SK-MEL-5 (cell line): ENCODE results near the gene TMEM255B. TPM values are rescaled to one million over a fixed set of nuclear protein-coding genes. Genes with fewer than 3 reads are reported as not detected.

Experiments used
- DNase-seq: peaks from one replicate; pipeline ENCODE4 v3.0.0-alpha.2; 2016; ENCODE audit warnings: low read depth, low spot score
- in situ Hi-C: cut with HindIII; loops from 2 replicates; pipeline ENCODE4 v1.10.0; 2016; ENCODE audit warnings: low sequenced_read_pairs, high pct_unique_total_duplicates, low pct_unique_long_range_greater_than_20kb
- total RNA-seq: library from RNA; depleted of rRNA; stranded (reverse); fragments of >200 nt; shearing (Covaris generic); gene quantifications from 2 replicates; pipeline ENCODE4 v1.2.3, GENCODE V29; 2014

The TMEM255B gene
- total RNA-seq, 1 experiment from 2014 or later, result 0.48 TPM

DNA sequence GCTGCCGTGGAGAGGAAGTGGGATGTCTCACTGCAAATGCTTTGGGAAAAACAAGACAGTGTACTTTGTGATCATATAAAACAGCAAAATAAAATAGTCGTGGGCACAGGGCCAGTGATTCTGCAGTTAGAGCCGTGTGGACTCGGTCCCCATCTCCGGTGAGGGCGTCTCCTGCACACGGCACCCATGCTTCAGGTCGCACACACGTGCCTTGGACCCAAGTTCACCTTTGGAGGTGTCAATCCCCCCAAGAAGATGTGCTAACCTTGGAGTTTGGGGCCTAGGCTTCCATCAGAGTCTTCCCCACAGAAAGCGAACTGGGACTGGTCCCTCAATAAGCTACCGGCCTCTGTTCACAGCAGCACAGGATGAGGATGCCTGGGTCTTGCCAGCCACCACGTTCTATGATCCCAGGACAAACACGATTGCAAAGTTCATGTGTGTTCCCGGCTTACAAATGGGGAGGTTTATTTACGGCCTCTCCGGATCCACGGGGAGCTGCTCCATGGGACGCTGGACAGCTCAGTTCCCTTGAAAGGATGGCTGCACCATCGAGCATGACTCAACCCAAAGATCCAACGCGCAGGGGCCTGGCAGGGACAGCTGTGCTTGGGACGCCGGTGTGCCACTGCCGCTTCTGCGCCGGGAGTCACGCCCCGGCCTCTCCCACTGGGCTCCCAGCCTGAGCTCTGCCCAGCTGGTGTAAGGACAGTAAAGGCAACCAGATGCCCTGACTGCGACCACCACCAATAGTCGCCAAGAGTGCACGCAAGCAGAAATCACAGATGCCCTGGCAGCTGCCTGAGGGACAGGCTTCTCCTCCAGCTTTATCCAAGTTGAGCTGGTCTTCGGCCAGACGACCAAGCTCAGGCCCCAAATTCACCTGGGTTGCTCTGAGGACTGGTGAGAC, 96.2 kb downstream of the TMEM255B start:
- DNase-seq, result no peak
- in situ Hi-C loops, result no loop called here

DNA sequence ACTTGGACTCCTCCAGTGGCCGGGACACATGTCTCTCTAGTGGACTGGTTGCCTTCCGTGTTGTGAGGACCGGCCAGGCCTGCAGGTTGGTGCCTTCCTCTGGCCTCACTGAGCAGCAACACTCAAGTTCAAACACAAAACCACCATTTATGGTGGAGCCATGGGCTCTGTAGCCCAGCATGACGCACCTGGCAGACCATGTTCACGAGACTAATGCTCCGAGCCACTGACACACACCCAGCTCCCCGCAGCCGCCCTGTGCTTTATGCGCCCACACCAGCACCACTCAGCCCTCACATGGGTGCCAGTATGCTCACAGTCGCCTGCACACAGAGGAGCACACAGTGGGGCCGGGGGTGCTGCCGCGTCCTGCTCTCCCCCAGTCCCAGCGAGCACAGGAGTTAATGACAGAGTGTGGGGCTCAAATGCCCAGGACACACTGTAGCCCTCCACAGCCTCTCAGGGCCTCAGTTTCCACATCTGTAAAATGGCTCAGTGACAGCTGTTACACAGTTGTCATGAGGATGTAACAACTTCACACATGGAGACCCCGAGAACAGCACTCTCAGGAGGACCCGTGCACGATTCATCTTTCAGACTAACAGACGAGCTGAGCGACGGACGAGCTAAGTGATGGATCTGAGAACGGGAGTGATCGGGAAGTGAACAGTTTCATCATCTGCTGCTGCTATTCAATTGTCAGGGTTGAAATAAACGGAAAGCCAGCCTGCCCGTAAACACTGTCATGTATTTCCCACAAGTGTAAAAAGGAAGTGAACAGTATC, 97.1 kb downstream of the TMEM255B start:
- DNase-seq, result no peak
- in situ Hi-C loops, result no loop called here

DNA sequence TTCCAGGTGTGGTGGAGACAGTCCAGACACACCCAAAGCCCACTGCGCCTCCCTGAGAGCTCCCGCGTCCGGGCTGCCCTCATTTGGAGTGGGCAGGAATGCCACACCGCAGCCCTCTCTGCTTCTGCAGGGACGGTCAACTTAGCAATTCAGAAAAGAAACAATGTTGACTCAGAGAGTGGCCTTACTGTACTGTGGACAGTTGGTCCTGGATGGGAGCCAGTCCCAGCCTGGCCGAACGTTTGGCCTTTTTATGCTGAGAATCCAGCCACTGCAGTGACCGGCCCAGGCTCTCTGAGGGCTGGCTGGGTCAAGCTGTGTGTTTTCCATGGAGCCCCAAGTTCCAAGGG, 97.7 kb downstream of the TMEM255B start:
- in situ Hi-C loops, result no loop called here
- no peak for DNase-seq

DNA sequence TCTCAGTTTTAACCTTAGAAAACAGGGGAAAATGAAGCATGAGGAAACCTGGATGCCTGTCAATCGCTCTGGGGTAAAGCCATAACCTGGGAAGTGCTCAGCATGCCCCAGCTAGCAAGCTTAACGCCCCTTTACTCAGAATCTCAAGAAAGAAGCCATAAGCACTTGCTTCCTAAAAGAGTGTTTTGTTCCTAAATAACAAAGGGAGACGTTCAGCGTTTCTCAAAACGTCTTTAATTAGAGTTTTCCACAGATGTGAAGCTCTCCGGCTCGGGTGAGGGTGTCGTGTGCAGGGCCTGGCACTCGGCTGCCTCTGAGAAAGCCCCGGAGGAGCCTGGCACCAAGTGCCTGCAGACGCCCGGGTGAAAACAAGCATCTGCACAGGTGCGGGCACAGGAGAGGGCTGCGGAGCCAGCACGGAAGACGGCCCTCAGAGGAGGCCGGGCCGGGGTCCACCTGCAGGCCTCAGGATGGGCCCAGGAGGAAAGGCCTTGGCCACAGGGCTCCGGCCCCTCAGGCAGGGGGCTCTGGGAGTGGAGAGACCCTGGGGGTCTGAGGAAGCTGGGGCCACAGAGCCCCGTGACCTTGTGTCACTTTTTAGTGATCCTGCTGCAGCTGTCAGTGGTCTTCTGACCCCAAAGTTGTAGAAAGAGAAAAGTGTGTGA, 98.6 kb downstream of the TMEM255B start:
- DNase-seq, result no peak
- in situ Hi-C loops, result no loop called here

- DNase-seq, result no peak
- in situ Hi-C loops, result no loop called here
These were observed 100.5 kb downstream of the TMEM255B start for GRCh38 chr13:113859311-113860050.

DNA sequence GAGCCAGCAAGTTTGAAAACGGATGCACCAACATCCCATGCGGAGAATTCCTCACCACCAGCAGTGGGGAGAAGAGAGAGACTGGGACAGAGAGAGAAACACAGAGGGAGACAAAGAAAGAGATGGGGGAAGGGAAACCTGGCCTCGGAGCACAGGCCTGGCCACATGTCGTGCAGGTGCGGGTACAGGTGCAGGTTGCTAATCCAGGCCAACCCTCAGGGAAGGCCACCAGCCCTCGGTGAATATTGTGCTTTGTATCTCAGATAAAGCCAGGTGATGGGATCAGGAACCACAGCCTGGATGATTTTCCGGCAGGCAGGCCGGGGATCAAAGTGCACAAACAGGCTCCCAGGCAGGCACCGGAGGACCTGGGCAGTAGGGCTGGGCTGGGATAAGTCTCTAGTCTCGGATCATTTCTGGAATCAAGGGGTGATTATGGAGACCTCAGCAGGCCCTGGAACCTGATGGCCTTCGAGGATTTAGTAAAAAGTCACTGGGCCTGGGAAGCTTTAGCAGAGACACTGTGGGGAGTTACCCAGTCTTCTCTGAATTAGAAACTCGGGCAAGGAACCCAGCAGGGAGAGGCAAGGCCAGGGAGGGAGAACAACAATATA, 101.1 kb downstream of the TMEM255B start:
- in situ Hi-C loops, result no loop called here
- DNase-seq, result no peak

GRCh38 chr13:113860665-113861432, 101.8 kb downstream of the TMEM255B start:
- DNase-seq, result no peak
- in situ Hi-C loops, result no loop called here

DNA sequence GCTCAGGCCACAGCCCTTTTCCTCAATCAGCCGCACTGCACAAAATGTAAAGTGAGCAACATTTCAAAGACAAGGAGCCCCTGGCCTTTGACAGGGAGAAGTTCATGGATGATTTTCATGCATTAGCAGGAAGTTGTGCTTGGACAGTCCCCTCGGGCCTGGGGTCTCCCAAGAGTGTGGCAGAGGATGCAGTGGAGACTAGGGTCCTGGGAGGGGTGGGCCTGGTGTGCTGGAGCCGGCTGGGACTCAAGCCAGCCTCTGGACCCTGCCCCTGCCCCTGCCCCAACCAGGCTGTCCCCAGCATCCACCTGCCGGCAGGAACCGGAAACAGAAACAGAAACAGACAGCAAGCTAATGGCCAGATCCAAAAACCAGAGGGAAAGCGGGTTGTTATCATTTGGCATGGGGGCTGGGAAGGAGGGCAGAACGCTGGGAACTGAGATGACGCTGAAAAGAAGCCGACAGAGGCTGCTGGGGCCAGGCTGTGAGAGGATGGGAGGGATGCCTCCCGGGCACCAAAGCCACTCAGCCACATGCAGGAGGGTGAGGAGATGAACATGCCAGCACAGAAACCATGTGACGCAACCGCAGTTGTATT, 102.5 kb downstream of the TMEM255B start:
- in situ Hi-C loops, result no loop called here
- DNase-seq, result no peak

- DNase-seq, result no peak
These were observed 103.3 kb downstream of the TMEM255B start for GRCh38 chr13:113862191-113862930.

DNA sequence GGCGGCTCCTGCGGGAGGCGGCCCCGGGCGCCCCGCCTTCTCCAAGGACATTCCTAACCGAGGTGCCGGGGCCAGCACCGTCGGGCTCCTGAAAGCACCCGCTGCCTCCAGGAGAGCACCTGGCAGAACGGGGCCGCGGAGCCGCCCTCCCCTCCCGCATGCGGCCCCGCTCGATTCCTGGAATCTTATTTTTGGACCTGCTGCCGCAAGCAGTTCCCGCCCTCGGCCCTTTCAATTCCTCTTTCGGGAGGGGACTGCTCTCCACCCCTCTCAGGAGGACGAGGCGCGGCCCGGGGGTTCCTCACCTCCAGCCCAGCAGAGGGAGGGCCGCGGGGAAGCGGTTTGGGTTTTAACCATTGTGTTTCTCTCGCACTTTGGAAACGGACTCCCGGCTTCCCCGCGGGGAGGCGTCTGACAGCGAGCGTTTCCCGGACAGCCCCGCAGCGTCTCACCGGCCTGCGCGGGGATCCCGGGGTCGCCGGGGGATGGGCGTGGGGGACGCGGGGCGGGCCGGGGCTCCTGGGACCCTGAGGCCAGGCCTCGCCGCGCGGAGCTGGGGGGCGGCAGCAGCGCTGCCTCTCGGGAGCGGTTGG, 104.0 kb downstream of the TMEM255B start:
- DNase-seq, result no peak
- in situ Hi-C loops, result no loop called here

More at GRCh38 chr13:113862191-113862930, 103.3 kb downstream of the TMEM255B start:
- in situ Hi-C loops, result no loop called here

- in situ Hi-C loops, result no loop called here
- DNase-seq, result no peak
These were observed 104.7 kb downstream of the TMEM255B start, which contains the start of gene GAS6 for GRCh38 chr13:113863524-113864272. Gene GAS6 (minus strand): TSS chr13:113864076. CDS start chr13:113863920, 156 bp downstream.

GRCh38 chr13:113864273-113864890, 105.4 kb downstream of the TMEM255B start:
- DNase-seq, result no peak
- in situ Hi-C loops, result no loop called here

DNA sequence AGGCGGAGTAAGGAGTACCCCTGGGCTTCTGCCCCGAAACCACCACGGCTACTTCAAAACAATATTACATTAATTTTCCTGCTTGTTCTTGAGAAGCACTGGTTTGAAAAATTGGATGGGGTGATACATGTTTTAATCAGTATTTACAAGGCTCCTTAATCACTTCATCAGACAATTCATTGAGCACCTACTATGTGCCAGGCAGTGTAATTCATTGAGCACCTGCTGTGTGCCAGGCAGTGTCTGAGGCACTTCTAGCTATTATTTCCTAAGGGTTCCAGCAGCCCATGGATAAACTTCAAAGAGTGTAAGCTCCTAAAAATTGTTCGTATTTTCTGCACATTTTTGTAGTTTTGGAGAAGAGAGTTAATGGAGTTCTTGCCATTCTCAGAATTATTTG, 106.4 kb downstream of the TMEM255B start:
- in situ Hi-C loops, result no loop called here

More for the DNA sequence above, 106.4 kb downstream of the TMEM255B start:
- no peak for DNase-seq
